ENCODE measurements around the gene LIPN.

Gene LIPN

GRCh38 chr10:88756660-88757059 is 3.2 kb upstream of the LIPN start:
- no peak overlapping the region for H3K4me3 ChIP-seq (ENCODE audit: low read depth, low read length)
- TF ChIP-seq CTCF (IDR thresholded peaks at IDR 0.05; ENCODE audit: low read depth, low read length): no peak

GRCh38 chr10:88762906-88763305 is 3.1 kb downstream of the LIPN start:
- TF ChIP-seq CTCF (IDR thresholded peaks at IDR 0.05; ENCODE audit: low read depth, low read length): no peak
- no peak overlapping the region for H3K4me3 ChIP-seq (ENCODE audit: low read depth, low read length)

GRCh38 chr10:88763441-88763840 is 3.6 kb downstream of the LIPN start:
- TF ChIP-seq CTCF (IDR thresholded peaks at IDR 0.05; ENCODE audit: low read depth, low read length): no peak
- H3K4me3 ChIP-seq (ENCODE audit: low read depth, low read length): no peak overlapping the region

GRCh38 chr10:88764110-88764509 is 4.3 kb downstream of the LIPN start:
- no peak overlapping the region for H3K4me3 ChIP-seq (ENCODE audit: low read depth, low read length)
- no peak for TF ChIP-seq CTCF (IDR thresholded peaks at IDR 0.05; ENCODE audit: low read depth, low read length)

GRCh38 chr10:88765816-88766215 is 6.0 kb downstream of the LIPN start:
- H3K4me3 ChIP-seq (ENCODE audit: low read depth, low read length): no peak overlapping the region
- TF ChIP-seq CTCF (IDR thresholded peaks at IDR 0.05; ENCODE audit: low read depth, low read length): no peak

- no peak for TF ChIP-seq CTCF (IDR thresholded peaks at IDR 0.05; ENCODE audit: low read depth, low read length)
- no peak overlapping the region for H3K4me3 ChIP-seq (ENCODE audit: low read depth, low read length)
These were observed 9.6 kb downstream of the LIPN start for GRCh38 chr10:88769384-88769783.

GRCh38 chr10:88781206-88781605 is 21.4 kb downstream of the LIPN start:
- TF ChIP-seq CTCF (IDR thresholded peaks at IDR 0.05; ENCODE audit: low read depth, low read length): no peak
- no peak overlapping the region for H3K4me3 ChIP-seq (ENCODE audit: low read depth, low read length)
